ENCODE results near the gene NFIA. TPM values are rescaled to one million over a fixed set of nuclear protein-coding genes. Genes with fewer than 3 reads are reported as not detected.

The NFIA gene
- total and polyA plus RNA-seq, 2 of the 13 experiments (the other 11 are each of a cell fraction or from before 2014, with no cell fraction given) = 14.7 to 28.5 TPM

DNA sequence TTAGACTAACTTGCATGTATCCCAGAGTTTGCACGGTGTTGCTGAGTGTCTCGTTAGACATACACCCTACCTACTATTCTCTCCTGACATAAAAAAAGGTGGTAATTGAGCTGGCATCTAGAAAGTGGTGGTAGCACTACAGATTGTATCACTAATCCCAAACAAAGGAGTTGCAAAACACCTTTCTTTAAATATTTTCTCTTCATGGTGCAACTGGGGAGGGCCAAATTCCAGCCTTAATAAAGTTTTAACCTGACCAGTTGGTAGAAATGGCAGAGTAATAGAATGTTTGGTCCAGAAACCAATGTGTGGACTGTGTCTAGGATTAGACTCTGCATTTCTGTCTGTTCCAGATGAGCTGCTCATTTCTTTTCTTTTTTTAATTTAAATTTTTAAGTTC, 40.0 kb downstream of the NFIA start (continued):
- no peak for TF ChIP-seq GABPA (IDR thresholded peaks at IDR 0.05; ENCODE audit: low read depth, low read length)
- no peak for TF ChIP-seq GABPA (CRISPR knock-in tag; IDR thresholded peaks at IDR 0.05; ENCODE audit: low read depth)
- TF ChIP-seq, protein P1, sequence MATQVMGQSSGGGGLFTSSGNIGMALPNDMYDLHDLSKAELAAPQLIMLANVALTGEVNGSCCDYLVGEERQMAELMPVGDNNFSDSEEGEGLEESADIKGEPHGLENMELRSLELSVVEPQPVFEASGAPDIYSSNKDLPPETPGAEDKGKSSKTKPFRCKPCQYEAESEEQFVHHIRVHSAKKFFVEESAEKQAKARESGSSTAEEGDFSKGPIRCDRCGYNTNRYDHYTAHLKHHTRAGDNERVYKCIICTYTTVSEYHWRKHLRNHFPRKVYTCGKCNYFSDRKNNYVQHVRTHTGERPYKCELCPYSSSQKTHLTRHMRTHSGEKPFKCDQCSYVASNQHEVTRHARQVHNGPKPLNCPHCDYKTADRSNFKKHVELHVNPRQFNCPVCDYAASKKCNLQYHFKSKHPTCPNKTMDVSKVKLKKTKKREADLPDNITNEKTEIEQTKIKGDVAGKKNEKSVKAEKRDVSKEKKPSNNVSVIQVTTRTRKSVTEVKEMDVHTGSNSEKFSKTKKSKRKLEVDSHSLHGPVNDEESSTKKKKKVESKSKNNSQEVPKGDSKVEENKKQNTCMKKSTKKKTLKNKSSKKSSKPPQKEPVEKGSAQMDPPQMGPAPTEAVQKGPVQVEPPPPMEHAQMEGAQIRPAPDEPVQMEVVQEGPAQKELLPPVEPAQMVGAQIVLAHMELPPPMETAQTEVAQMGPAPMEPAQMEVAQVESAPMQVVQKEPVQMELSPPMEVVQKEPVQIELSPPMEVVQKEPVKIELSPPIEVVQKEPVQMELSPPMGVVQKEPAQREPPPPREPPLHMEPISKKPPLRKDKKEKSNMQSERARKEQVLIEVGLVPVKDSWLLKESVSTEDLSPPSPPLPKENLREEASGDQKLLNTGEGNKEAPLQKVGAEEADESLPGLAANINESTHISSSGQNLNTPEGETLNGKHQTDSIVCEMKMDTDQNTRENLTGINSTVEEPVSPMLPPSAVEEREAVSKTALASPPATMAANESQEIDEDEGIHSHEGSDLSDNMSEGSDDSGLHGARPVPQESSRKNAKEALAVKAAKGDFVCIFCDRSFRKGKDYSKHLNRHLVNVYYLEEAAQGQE (IDR thresholded peaks at IDR 0.05; ENCODE audit: borderline replicate concordance in 1 of 2, low read depth in 1 of 2, low read length in 2 of 2) = no peak
- no peak for TF ChIP-seq CCDC6 (CRISPR knock-in tag; IDR thresholded peaks at IDR 0.05)
- TF ChIP-seq TMF1 (CRISPR knock-in tag; IDR thresholded peaks at IDR 0.05; ENCODE audit: low read depth) = no peak
- TF ChIP-seq HOXA3 (CRISPR knock-in tag; IDR thresholded peaks at IDR 0.05) = no peak
- TF ChIP-seq ZNF564 (CRISPR knock-in tag; IDR thresholded peaks at IDR 0.05) = no peak
- TF ChIP-seq ZBTB40 (IDR thresholded peaks at IDR 0.05) = peak; percentile 73
- peak; percentile 91 for TF ChIP-seq ZBTB40 (CRISPR knock-in tag; IDR thresholded peaks at IDR 0.05)
- no peak for TF ChIP-seq FOXA1 (IDR thresholded peaks at IDR 0.05)
- TF ChIP-seq FOXA1 (CRISPR knock-in tag; IDR thresholded peaks at IDR 0.05) = peak; percentile 40; the same call in 1 of the 2 replicates
- TF ChIP-seq ZNF605 (CRISPR knock-in tag; IDR thresholded peaks at IDR 0.05) = no peak
- peak; percentile 55; the same call in 1 of the 2 replicates for TF ChIP-seq SOX13 (IDR thresholded peaks at IDR 0.05)
- TF ChIP-seq SOX13 (CRISPR knock-in tag; conservative IDR thresholded peaks at IDR 0.05 in 1 of 2, IDR thresholded peaks at IDR 0.05 in 1 of 2) = peak in 1 of 2 experiments; percentile 82; a peak in 2 of 4 replicates
- no peak for TF ChIP-seq ZNF850 (CRISPR knock-in tag; conservative IDR thresholded peaks at IDR 0.05)
- no peak for TF ChIP-seq POLR2AphosphoS2 (IDR thresholded peaks at IDR 0.05; ENCODE audit: low read depth, low read length)
- TF ChIP-seq CEBPG (CRISPR knock-in tag; IDR thresholded peaks at IDR 0.05) = peak; percentile 79
- no peak for TF ChIP-seq SOX6 (IDR thresholded peaks at IDR 0.05)
- TF ChIP-seq SOX6 (CRISPR knock-in tag; IDR thresholded peaks at IDR 0.05) = peak; percentile 88
- no peak for TF ChIP-seq ELF4 (CRISPR knock-in tag; IDR thresholded peaks at IDR 0.05; ENCODE audit: borderline replicate concordance)
- TF ChIP-seq CREM (IDR thresholded peaks at IDR 0.05) = peak; percentile 69
- no peak for TF ChIP-seq CREM (CRISPR knock-in tag; IDR thresholded peaks at IDR 0.05)
